Activated CD4-positive, alpha-beta memory T cell treated with anti-CD3 and anti-CD28 coated beads for 36 hours (primary cell): ENCODE data around the gene TRPM4. TPM values are rescaled to one million over a fixed set of nuclear protein-coding genes. Genes with fewer than 3 reads are reported as not detected.
A peak's percentile ranks its signal among the peaks of the same experiment; 100 is the strongest.
"Not testable (repeated sequence)": the region's sequence is repeated elsewhere in the genome, so short reads cannot be mapped to it uniquely, and the experiment has no call there.

Experiments used
- CTCF ChIA-PET: fragments of 350-600 bp; sonication (Branson Sonifier 250); formaldehyde crosslinking; loops from one replicate; lab custom pipeline; 2021; ENCODE audit warnings: antibody characterized with exemption, inconsistent platforms; lab: Charles Lee
- POLR2A ChIA-PET: fragments of 350-600 bp; sonication (Branson Sonifier 250); formaldehyde crosslinking; loops from one replicate; lab custom pipeline; 2021; ENCODE audit warnings: antibody characterized with exemption; lab: Charles Lee
- DNase-seq: peaks from one replicate; pipeline ENCODE4 v3.0.0-alpha.2; 2020
- H3K27ac Mint-ChIP-seq: one replicate; pipeline ENCODE4 v1.8.0; 2021; ENCODE audit warnings: mixed read lengths
- H3K27me3 Mint-ChIP-seq: one replicate; pipeline ENCODE4 v1.8.0; 2021; ENCODE audit warnings: mixed read lengths
- H3K36me3 Mint-ChIP-seq: one replicate; pipeline ENCODE4 v1.8.0; 2021; ENCODE audit warnings: mixed read lengths
- H3K4me1 Mint-ChIP-seq: one replicate; pipeline ENCODE4 v1.8.0; 2021; ENCODE audit warnings: low read depth, mixed read lengths
- H3K4me3 Mint-ChIP-seq: one replicate; pipeline ENCODE4 v1.8.0; 2021; ENCODE audit warnings: mild to moderate bottlenecking, mixed read lengths
- H3K9me3 Mint-ChIP-seq: one replicate; pipeline ENCODE4 v1.8.0; 2021; ENCODE audit warnings: mixed read lengths
- intact Hi-C: fragments of 100-400 bp; cut with micrococcal nuclease; formaldehyde crosslinking; loops from one replicate; pipeline ENCODE4 v1.15.1; 2023
- total RNA-seq, 2 experiments: library from RNA; stranded (reverse); gene quantifications; one replicate each; pipeline ENCODE4 v1.2.3, GENCODE V29; 2021

TRPM4 gene
- total RNA-seq, 2 experiments from 2014 or later, result 1.1 to 1.2 TPM

DNA sequence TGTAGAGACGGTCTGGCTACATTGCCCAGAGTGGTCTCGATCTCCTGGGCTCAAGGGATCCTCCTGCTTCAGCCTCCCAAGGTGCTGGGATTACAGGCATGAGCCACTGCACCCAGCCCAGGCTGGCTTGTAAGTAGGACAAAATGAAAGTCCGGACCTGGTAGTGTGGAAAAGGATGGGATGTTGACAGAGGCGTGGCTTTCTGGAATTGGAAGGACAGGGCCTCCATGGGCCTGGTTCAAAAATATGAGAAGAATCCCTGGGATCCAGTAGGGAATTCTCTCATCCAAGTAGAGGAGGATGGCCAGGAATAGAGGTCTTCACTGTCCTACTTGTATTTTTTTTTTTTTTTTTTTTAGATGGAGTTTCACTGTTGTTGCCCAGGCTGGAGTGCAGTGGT lies 64.9 kb downstream of the TRPM4 start:
- POLR2A ChIA-PET, result no interaction called here
- intact Hi-C loops, result loop anchor here (10.0 kb wide), 1 partner anchor 252 kb away; the partner anchor contains the start of gene FLT3LG
- H3K4me3 Mint-ChIP-seq, result no peak overlapping the region
- DNase-seq, result no peak
- H3K9me3 Mint-ChIP-seq, result no peaks in the 10 kb centered on the region
- no peaks in the 10 kb centered on the region for H3K36me3 Mint-ChIP-seq
- peaks cover 11% of the 10 kb centered on the region for H3K27me3 Mint-ChIP-seq
- H3K4me1 Mint-ChIP-seq, result peaks cover 2% of the 10 kb centered on the region
- H3K27ac Mint-ChIP-seq, result no peak overlapping the region
- CTCF ChIA-PET, result interaction anchor here (1.1 to 1.5 kb wide), 2 partner anchors 24 to 248 kb away, joined by 4 to 6 read pairs; no protein-coding TSS in a partner anchor

DNA sequence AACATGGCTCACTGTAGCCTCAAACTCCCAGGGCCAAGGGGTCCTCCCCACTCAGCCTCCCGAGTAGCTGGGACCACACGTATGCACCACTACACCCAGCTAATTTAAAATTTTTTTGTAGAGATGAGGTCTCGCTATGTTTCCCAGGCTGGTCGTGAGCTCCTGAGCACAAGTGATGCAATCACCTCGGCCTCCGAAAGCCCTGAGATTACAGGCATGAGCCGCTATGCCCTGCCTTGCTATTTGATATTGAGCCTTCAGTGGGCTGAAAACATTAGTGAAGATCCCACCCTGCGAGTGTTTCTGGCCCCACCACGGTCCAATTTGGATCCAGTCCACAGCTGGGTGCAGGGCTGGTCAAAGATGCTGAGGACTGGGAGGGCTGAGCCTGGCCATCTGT lies 65.9 kb downstream of the TRPM4 start:
- CTCF ChIA-PET, result interaction anchor here (1.1 to 3.0 kb wide), 2 partner anchors 78 to 435 kb away, joined by 3 to 14 read pairs; no protein-coding TSS in a partner anchor
- no peaks in the 10 kb centered on the region for H3K36me3 Mint-ChIP-seq
- H3K4me1 Mint-ChIP-seq, result peaks cover 2% of the 10 kb centered on the region
- H3K4me3 Mint-ChIP-seq, result no peak overlapping the region
- POLR2A ChIA-PET, result no interaction called here
- no peaks in the 10 kb centered on the region for H3K9me3 Mint-ChIP-seq
- no peak overlapping the region for H3K27ac Mint-ChIP-seq
- H3K27me3 Mint-ChIP-seq, result peaks cover 11% of the 10 kb centered on the region
- no peak for DNase-seq
- intact Hi-C loops, result loop anchor here (10.0 kb wide), 1 partner anchor 251 kb away; the partner anchor contains the start of gene FLT3LG

DNA sequence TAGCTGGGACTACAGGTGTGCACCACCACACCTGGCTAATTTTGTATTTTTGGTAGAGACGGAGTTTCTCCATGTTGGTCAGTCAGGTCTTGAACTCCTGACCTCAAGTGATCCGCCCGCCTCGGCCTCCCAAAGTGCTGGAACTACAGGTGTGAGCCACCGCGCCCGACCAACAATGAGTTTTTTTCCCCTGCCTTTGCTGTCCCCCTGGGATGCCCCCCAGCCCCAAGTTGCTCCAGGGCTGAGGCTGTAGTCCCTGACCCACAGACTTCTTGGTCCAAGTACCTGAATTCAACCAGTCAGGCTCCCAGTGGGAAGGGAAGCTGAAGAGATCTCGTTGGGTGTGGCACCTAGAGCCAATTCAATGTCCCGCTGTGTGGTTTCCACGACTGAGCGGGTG lies 66.8 kb downstream of the TRPM4 start:
- DNase-seq, POLR2A ChIA-PET, H3K36me3 Mint-ChIP-seq, H3K9me3 Mint-ChIP-seq, H3K4me3 Mint-ChIP-seq, H3K4me1 Mint-ChIP-seq: not testable (repeated sequence)
- intact Hi-C loops, result loop anchor here (10.0 kb wide), 1 partner anchor 250 kb away; the partner anchor contains the start of gene FLT3LG
- H3K27me3 Mint-ChIP-seq, result peaks cover 11% of the 10 kb centered on the region
- CTCF ChIA-PET, result interaction anchor here (0.7 to 3.0 kb wide), 6 partner anchors 77 to 728 kb away, joined by 3 to 14 read pairs (median 5); partner anchors contain the start of gene CD37
- peak overlapping the region; percentile 18 for H3K27ac Mint-ChIP-seq

DNA sequence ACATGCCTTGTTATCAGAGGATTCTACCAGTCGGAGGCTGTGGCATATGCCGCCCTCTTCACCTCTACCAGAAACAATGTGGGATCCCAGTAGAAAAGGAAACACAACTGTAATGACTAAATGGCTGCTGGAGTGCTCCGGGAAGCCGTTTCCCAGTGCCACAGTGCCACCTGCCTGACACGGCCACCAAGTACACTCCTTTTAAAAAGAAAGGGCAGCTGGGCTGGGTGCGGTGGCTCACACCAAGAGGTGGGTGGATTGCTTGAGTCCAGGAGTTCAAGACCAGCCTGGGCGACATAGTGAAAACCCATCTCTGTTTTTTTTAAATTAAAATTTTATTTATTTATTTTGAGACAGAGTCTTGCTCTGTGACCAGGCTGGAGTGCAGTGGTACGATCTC lies 67.3 kb downstream of the TRPM4 start:
- CTCF ChIA-PET, result interaction anchor here (0.7 to 3.0 kb wide), 18 partner anchors 9 to 728 kb away, joined by 3 to 16 read pairs (median 4); partner anchors contain the start of genes CD37 and RUVBL2
- DNase-seq, result peak; percentile 67

DNA sequence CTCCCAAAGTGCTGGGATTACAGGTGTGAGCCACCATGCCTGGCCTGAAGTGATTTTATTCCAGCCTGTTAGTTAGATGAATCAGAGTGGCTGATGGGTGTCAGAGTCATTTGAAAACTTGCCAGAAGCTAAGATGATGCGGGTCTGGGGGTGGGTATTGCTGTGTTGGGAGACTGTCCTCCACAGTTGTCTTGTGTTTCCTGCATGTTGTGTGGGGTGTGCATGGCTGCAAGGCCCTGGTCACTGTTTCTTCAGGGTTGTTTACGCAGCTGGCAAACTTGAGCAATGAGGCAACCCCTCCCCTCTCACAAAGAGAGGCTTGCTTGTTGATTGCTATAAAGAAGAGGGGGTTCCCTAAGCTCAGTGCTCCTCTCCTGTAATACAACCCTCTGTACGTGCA lies 71.8 kb downstream of the TRPM4 start:
- H3K27ac Mint-ChIP-seq, result no peak overlapping the region
- H3K4me3 Mint-ChIP-seq, result no peak overlapping the region
- DNase-seq, result no peak
- H3K36me3 Mint-ChIP-seq, result no peaks in the 10 kb centered on the region
- H3K4me1 Mint-ChIP-seq, result peaks cover 12% of the 10 kb centered on the region
- H3K9me3 Mint-ChIP-seq, result no peaks in the 10 kb centered on the region
- ChIA-PET POLR2A (no interaction called here), CTCF (interaction anchor here (0.6 kb wide), 1 partner anchor 11 kb away, joined by 3 read pairs; no protein-coding TSS in a partner anchor)
- peaks cover 7% of the 10 kb centered on the region for H3K27me3 Mint-ChIP-seq
- intact Hi-C loops, result loop anchor here (5.0 to 10.0 kb wide), 2 partner anchors 38 to 245 kb away; partner anchors contain the start of gene FLT3LG

More for the DNA sequence above, 67.3 kb downstream of the TRPM4 start:
- peaks cover 11% of the 10 kb centered on the region for H3K27me3 Mint-ChIP-seq
- H3K4me1 Mint-ChIP-seq, result peaks cover 2% of the 10 kb centered on the region
- no peaks in the 10 kb centered on the region for H3K9me3 Mint-ChIP-seq
- no peaks in the 10 kb centered on the region for H3K36me3 Mint-ChIP-seq
- intact Hi-C loops, result loop anchor here (5.0 to 10.0 kb wide), 2 partner anchors 42 to 250 kb away; partner anchors contain the start of gene FLT3LG
- peak overlapping the region; percentile 18 for H3K27ac Mint-ChIP-seq
- POLR2A ChIA-PET, result no interaction called here
- H3K4me3 Mint-ChIP-seq, result no peak overlapping the region

DNA sequence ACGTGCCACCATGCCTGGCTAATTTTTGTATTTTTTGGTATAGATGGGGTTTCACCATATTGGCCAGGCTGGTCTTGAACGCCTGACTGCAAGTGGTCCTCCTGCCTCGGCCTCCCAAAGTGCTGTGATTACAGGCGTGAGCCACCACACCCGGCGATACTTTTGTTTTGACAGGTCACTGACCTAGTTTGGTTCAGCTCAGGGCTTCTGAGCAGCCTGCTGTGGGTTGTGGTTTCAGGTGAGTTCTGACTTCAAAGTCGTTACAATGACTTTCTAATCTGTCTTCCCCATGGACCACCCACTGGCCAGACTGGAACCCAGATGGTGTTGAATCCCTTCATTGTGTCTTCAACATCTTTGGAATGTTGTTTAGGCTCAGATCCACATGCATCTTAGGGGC lies 73.8 kb downstream of the TRPM4 start:
- Mint-ChIP-seq H3K36me3 (no peaks in the 10 kb centered on the region), H3K4me3 (no peak overlapping the region), H3K4me1 (peaks cover 10% of the 10 kb centered on the region), H3K9me3 (no peaks in the 10 kb centered on the region), H3K27ac (peak overlapping the region; percentile 74), H3K27me3 (peaks cover 4% of the 10 kb centered on the region)
- peak; percentile 61 for DNase-seq
- ChIA-PET CTCF (no interaction called here), POLR2A (no interaction called here)
- intact Hi-C loops, result no loop called here

DNA sequence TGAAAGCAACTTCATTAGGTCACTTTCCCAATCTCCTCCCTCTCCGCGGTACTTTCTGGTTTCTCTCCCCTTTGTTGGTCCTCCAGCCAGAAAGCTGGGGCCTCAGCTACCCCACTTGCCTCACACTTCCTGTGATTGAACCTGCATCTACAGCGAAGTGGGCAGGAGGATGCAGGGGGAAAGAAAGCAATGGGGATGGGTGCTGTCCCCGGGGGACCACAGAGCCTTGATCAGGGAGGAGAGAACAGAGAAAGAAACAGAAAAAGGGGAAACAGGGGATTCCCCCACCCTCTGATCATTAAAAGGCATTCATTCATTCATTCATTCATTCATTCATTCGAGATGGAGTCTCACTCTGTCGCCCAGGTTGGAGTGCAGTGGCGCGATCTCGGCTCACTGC lies 74.2 kb downstream of the TRPM4 start:
- Mint-ChIP-seq H3K4me3 (no peak overlapping the region), H3K4me1 (peaks cover 10% of the 10 kb centered on the region), H3K27ac (peak overlapping the region; percentile 74), H3K9me3 (no peaks in the 10 kb centered on the region), H3K27me3 (peaks cover 4% of the 10 kb centered on the region), H3K36me3 (no peaks in the 10 kb centered on the region)
- intact Hi-C loops, result no loop called here
- POLR2A ChIA-PET, result no interaction called here
- DNase-seq, result peak; percentile 54
- CTCF ChIA-PET, result no interaction called here

- CTCF ChIA-PET, result no interaction called here
- intact Hi-C loops, result no loop called here
- H3K4me1 Mint-ChIP-seq, result peaks cover 10% of the 10 kb centered on the region
- no peak for DNase-seq
- peaks cover 4% of the 10 kb centered on the region for H3K27me3 Mint-ChIP-seq
- no peak overlapping the region for H3K4me3 Mint-ChIP-seq
- POLR2A ChIA-PET, result no interaction called here
- H3K27ac Mint-ChIP-seq, result no peak overlapping the region
- H3K36me3 Mint-ChIP-seq, result no peaks in the 10 kb centered on the region
- H3K9me3 Mint-ChIP-seq, result no peaks in the 10 kb centered on the region
Observed at GRCh38 chr19:49233163-49233562, 75.6 kb downstream of the TRPM4 start.

GRCh38 chr19:49241769-49242168 lies 84.2 kb downstream of the TRPM4 start:
- no peak overlapping the region for H3K27ac Mint-ChIP-seq

DNA sequence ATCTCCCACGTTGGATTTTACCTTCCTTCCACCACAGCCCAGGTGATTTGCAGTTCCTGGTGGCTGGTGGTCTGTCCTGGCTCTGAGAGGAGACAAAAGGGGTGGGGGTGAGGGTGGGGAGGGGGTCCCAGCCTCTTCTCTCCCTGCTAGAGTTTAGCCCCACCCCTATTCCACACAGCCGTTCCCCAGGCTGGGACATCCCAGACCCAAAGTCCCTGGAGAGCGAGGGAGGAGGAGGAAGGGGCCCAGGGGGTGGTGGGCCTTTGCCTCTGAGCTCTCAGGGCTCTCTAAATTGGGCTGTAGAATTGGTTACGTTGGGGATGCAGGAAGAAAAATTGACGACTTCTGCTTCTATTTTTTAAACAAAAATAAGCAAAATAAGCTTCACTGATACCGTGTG lies 85.5 kb downstream of the TRPM4 start:
- no peaks in the 10 kb centered on the region for H3K4me1 Mint-ChIP-seq
- no peak for DNase-seq
- H3K36me3 Mint-ChIP-seq, result no peaks in the 10 kb centered on the region
- POLR2A ChIA-PET, result no interaction called here
- H3K27ac Mint-ChIP-seq, result no peak overlapping the region
- CTCF ChIA-PET, result no interaction called here
- intact Hi-C loops, result no loop called here
- H3K4me3 Mint-ChIP-seq, result no peak overlapping the region
- no peaks in the 10 kb centered on the region for H3K9me3 Mint-ChIP-seq
- peaks cover 5% of the 10 kb centered on the region for H3K27me3 Mint-ChIP-seq

More at GRCh38 chr19:49241769-49242168, 84.2 kb downstream of the TRPM4 start:
- peaks cover 5% of the 10 kb centered on the region for H3K27me3 Mint-ChIP-seq
- no peaks in the 10 kb centered on the region for H3K4me1 Mint-ChIP-seq
- no peak for DNase-seq
- POLR2A ChIA-PET, result no interaction called here
- CTCF ChIA-PET, result no interaction called here
- intact Hi-C loops, result no loop called here
- H3K9me3 Mint-ChIP-seq, result no peaks in the 10 kb centered on the region
- H3K4me3 Mint-ChIP-seq, result no peak overlapping the region
- H3K36me3 Mint-ChIP-seq, result no peaks in the 10 kb centered on the region

DNA sequence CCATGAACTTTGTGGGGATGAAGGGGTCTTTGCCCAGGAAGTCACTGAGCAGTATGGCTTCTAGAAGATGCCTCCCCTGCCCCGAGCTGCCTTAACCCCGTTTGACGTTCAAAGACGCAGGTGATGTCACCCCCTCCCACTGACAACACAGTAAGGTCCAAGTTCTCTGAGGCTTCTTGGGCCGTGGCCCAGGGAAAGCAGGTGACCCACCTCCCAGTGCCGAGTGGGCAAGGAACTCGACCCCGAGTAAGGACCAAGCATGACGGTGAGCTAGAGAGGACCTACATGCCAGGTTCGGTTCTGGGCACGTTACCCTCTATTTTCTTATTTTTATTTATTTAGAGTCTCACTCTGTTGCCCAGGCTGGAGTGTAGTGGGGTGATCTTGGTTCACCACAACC lies 86.1 kb downstream of the TRPM4 start:
- no peaks in the 10 kb centered on the region for H3K36me3 Mint-ChIP-seq
- no peak for DNase-seq
- ChIA-PET POLR2A (no interaction called here), CTCF (no interaction called here)
- peaks cover 5% of the 10 kb centered on the region for H3K27me3 Mint-ChIP-seq
- no peaks in the 10 kb centered on the region for H3K9me3 Mint-ChIP-seq
- no peak overlapping the region for H3K4me3 Mint-ChIP-seq
- intact Hi-C loops, result no loop called here
- H3K4me1 Mint-ChIP-seq, result no peaks in the 10 kb centered on the region
- no peak overlapping the region for H3K27ac Mint-ChIP-seq

DNA sequence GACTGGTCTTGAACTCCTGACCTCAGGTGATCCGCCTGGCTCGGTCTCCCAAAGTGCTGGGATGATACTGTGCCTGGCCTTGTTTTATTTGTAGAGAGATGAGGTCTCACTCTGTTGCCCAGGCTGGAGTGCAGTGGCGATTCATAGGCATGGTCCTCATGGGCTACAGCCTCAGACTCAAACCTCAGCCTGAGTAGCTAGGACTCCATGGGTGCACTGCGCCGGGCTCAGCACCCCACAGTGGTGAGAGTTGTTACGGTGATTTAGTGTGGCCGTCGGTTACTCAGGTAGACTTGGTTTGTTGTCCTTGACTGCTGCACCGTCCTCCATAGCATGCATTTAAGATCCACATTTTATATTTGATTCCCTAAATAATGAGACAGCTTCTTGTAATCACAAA lies 86.7 kb downstream of the TRPM4 start:
- intact Hi-C loops, result no loop called here
- Mint-ChIP-seq H3K9me3 (no peaks in the 10 kb centered on the region), H3K4me1 (no peaks in the 10 kb centered on the region), H3K36me3 (no peaks in the 10 kb centered on the region), H3K4me3 (no peak overlapping the region), H3K27ac (no peak overlapping the region), H3K27me3 (peaks cover 4% of the 10 kb centered on the region)
- no peak for DNase-seq
- CTCF ChIA-PET, result no interaction called here
- POLR2A ChIA-PET, result no interaction called here

DNA sequence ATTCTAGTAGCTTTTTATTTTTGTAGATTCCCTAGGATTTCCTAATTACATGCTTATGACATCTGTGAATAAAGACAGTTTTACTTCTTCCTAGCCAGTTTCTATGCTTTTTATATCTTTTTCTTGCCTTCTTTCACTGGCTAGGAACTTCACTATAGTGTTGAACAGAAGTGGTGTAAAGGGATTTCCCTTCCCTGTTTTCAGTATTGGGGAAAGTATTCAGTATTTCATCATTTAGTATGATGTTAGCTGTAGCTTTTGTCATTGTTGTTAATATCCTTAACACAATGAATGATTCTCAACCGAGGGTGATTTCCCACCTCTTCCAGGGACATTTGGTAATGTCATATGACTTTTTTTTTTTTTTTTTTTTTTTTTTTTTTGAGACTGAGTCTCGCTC lies 90.1 kb downstream of the TRPM4 start:
- Mint-ChIP-seq H3K4me3 (no peak overlapping the region), H3K27me3 (peaks cover 12% of the 10 kb centered on the region), H3K9me3 (no peaks in the 10 kb centered on the region), H3K27ac (no peak overlapping the region), H3K36me3 (no peaks in the 10 kb centered on the region), H3K4me1 (no peaks in the 10 kb centered on the region)
- POLR2A ChIA-PET, result no interaction called here
- CTCF ChIA-PET, result interaction anchor here (1.6 kb wide), 1 partner anchor 22 kb away, joined by 4 read pairs; no protein-coding TSS in a partner anchor
- intact Hi-C loops, result no loop called here
- no peak for DNase-seq
